HFF-Myc (cell line): ENCODE data around the gene IGSF11.

Experiments
- DNase-seq: peaks from one replicate; pipeline ENCODE4 v3.0.0-alpha.2; 2011; ENCODE audit warnings: low read depth; ENCODE audit errors: extremely low read depth
- H3K4me3 ChIP-seq: replicated peaks from 2 replicates; pipeline ENCODE4 v1.5.1; 2011; ENCODE audit warnings: low read depth, mild to moderate bottlenecking, control low read depth, low read length
- TF ChIP-seq, protein P1 (sequence below): IDR thresholded peaks from 2 replicates; pipeline ENCODE4 v1.5.1; 2012; ENCODE audit warnings: mild to moderate bottlenecking, low read depth, low read length, control low read depth; ENCODE audit errors: missing control alignments

The IGSF11 gene

DNA sequence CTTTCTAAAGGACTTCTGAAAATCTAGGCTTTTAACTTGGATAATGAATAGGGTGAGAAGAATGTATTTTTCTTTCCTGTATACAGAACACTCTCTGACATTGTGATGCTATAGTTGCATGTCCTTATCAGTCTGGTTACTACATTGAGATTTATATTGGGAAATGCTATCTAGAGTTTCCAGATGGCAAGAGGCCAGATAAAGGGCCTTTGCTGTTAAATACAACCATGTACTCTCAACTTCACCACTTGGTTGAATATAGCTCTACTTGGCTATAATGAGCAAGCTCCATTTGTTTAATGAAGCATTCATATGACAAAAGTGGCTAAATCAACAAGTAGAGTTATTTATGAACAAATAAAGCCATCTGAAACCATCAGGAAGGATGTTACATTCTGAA, 91.0 kb downstream of the IGSF11 start:
- TF ChIP-seq, protein P1, sequence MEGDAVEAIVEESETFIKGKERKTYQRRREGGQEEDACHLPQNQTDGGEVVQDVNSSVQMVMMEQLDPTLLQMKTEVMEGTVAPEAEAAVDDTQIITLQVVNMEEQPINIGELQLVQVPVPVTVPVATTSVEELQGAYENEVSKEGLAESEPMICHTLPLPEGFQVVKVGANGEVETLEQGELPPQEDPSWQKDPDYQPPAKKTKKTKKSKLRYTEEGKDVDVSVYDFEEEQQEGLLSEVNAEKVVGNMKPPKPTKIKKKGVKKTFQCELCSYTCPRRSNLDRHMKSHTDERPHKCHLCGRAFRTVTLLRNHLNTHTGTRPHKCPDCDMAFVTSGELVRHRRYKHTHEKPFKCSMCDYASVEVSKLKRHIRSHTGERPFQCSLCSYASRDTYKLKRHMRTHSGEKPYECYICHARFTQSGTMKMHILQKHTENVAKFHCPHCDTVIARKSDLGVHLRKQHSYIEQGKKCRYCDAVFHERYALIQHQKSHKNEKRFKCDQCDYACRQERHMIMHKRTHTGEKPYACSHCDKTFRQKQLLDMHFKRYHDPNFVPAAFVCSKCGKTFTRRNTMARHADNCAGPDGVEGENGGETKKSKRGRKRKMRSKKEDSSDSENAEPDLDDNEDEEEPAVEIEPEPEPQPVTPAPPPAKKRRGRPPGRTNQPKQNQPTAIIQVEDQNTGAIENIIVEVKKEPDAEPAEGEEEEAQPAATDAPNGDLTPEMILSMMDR: no peak
- H3K4me3 ChIP-seq: no peak overlapping the region
- no peak for DNase-seq

- no peak for DNase-seq
- H3K4me3 ChIP-seq: no peak overlapping the region
- TF ChIP-seq, protein P1: no peak
These were observed 92.0 kb downstream of the IGSF11 start for GRCh38 chr3:118942671-118943070.

DNA sequence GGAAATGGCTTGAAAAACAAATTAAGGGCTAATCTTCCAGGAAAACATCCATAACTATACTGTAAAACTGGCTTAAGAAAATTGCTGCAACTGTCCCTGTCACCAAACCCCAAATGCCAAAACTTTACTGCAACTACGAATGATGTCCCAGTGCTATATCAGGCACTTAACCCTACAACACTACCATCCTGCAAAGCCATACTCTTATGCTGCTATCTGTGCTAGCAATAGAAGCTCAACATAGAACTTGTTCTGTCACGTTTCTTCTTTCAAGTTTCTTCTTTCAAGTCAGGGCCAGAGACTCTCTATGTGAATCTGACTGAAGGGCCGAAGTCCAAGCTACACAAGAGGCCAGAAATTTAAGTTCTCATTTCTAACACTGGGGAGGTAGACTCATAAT, 92.5 kb downstream of the IGSF11 start:
- no peak for DNase-seq
- H3K4me3 ChIP-seq: no peak overlapping the region
- TF ChIP-seq, protein P1: no peak

GRCh38 chr3:118941236-118941635, 93.4 kb downstream of the IGSF11 start:
- DNase-seq: no peak
- TF ChIP-seq, protein P1: no peak
- no peak overlapping the region for H3K4me3 ChIP-seq

DNA sequence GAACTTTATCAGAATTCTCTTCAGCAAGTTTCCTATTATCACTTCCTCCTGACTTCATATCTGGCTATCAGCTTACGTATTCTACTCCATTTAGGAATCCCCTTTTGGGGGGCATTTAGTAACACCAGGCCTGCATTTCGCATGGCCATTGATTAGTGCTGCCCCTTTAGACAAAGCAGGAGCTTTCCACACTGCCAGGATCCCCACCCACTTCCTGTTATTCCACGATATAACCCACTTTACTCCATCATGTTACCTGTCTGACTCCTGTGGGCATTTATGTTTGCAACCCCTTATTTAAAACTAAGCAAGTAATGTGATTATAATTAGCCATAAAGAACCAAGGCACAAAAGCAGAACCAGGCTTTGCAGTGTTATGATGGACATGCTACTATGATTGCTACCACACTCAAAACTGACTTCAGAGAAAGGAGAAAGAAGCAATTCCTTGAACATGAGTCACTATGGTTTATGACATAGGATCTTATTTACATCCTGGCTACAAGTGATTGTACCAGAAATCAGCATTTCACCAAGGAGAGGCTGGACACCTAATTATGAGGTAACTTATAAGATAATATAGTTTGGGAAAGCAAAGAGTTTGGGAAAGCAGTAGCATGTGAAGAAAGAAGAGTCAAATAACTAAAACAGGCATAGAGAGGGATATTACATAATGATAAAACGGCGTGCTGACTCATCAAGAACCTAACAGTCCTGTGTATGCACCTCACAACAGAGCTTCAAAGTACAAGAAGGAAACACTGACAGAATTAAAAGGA, 96.3 kb downstream of the IGSF11 start:
- no peak for DNase-seq
- TF ChIP-seq, protein P1: no peak

GRCh38 chr3:118936811-118937210, 97.8 kb downstream of the IGSF11 start:
- DNase-seq: no peak
- TF ChIP-seq, protein P1: no peak
- no peak overlapping the region for H3K4me3 ChIP-seq

More for the DNA sequence above, 96.3 kb downstream of the IGSF11 start:
- no peak overlapping the region for H3K4me3 ChIP-seq
